Measurements from ENCODE around the gene EFNA2. TPM values are rescaled to one million over a fixed set of nuclear protein-coding genes. Genes with fewer than 3 reads are reported as not detected.

Gene EFNA2
- total RNA-seq, 1 experiment from 2014 or later: 12.2 TPM

DNA sequence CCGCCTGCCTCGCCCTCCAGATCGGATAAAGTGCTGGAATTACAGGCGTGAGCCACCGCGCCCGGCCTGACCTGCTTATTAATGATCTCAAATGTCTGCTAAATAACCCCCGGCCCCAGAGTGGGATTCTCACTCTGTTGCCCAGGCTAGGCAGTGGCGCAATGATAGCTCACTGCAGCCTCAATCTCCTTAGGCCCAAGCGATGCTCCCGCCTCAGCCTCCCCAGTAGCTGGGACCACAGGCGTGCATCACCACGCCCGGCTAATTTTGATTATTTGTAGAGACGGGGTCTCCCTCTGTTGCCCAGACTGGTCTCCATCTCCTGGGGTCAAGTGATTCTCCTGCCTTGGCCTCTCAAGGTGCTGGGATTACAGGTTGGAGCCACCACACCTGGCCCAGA, 44.7 kb upstream of the EFNA2 start:
- H3K9me3 ChIP-seq (ENCODE audit: control insufficient read depth in 1 of 2, insufficient read depth in 1 of 2, low read depth in 1 of 2, low read length in 2 of 2): no peaks in the 10 kb centered on the region
- H3K36me3 ChIP-seq (ENCODE audit: control insufficient read depth in 1 of 2, insufficient read depth in 2 of 2, low read length in 2 of 2): peaks cover 0 to 16% of the 10 kb centered on the region in 2 experiments; a peak in 1 of 4 replicates
- ChIA-PET POLR2A (interaction anchor here (0.7 to 1.9 kb wide), 4 partner anchors 25 to 34 kb away, joined by 3 to 20 read pairs (median 4); partner anchors contain the start of genes CIRBP and FAM174C), CTCF (interaction anchor here (0.6 to 2.3 kb wide), 9 partner anchors 15 to 564 kb away, joined by 3 to 15 read pairs (median 4); partner anchors contain the start of gene CNN2), RAD21 (ENCODE audit: low non-redundant PET in 1 of 2, low total read pairs in 2 of 2, uncharacterized antibody in 2 of 2, unreplicated experiment in 2 of 2) (interaction anchor here in 1 of 2 experiments (1.6 kb wide), 1 partner anchor 25 kb away, joined by 5 read pairs; no protein-coding TSS in a partner anchor)
- H3K27me3 ChIP-seq (ENCODE audit: insufficient read depth, low read length): no peaks in the 10 kb centered on the region
- peak overlapping the region; percentile 98 for H3K4me2 ChIP-seq (ENCODE audit: low read length)
- DNase-seq (ENCODE audit: low read depth, low spot score): no peak
- no peak for ATAC-seq
- intact Hi-C loops (cut with micrococcal nuclease): loop anchor here (5.0 to 10.0 kb wide), 3 partner anchors 139 to 446 kb away; partner anchors contain the start of genes CNN2, GPX4, PTBP1 and RNU6-2
- H2AFZ ChIP-seq (ENCODE audit: low read depth, low read length, poor library complexity, severe bottlenecking): no peak overlapping the region
- H3K9ac ChIP-seq (ENCODE audit: low read length): peak overlapping the region; percentile 99
- H3K4me1 ChIP-seq (ENCODE audit: control insufficient read depth in 1 of 2, insufficient read depth in 2 of 2, low read length in 2 of 2): peaks cover 52 to 70% of the 10 kb centered on the region in 2 experiments
- peaks cover 56% of the 10 kb centered on the region for H3K79me2 ChIP-seq (ENCODE audit: insufficient read depth, low read length)
- H3K27ac ChIP-seq (ENCODE audit: low read depth, low read length): peak overlapping the region; percentile 100
- peak overlapping the region; percentile 87 to 89 for H3K4me3 ChIP-seq (replicated peaks in 1 of 2; ENCODE audit: low read depth in 1 of 2, low read length in 2 of 2)
- TF ChIP-seq SRF (IDR thresholded peaks at IDR 0.05; ENCODE audit: low read depth): no peak
- TF ChIP-seq ELF1 (IDR thresholded peaks at IDR 0.05; ENCODE audit: borderline replicate concordance, low read depth): no peak
- TF ChIP-seq YY1 (IDR thresholded peaks at IDR 0.05; ENCODE audit: extremely low read depth, insufficient replicate concordance, low read depth, low read length): no peak
- TF ChIP-seq RAD21 (IDR thresholded peaks at IDR 0.05; ENCODE audit: low read depth): no peak
- H4K20me1 ChIP-seq (ENCODE audit: insufficient read depth): peaks cover 13% of the 10 kb centered on the region; the same call in 1 of the 2 replicates
- no TSS peak for BruUV-seq (replicated peaks)
- no peaks in the 10 kb centered on the region for H3K9me2 ChIP-seq (ENCODE audit: insufficient read depth)

DNA sequence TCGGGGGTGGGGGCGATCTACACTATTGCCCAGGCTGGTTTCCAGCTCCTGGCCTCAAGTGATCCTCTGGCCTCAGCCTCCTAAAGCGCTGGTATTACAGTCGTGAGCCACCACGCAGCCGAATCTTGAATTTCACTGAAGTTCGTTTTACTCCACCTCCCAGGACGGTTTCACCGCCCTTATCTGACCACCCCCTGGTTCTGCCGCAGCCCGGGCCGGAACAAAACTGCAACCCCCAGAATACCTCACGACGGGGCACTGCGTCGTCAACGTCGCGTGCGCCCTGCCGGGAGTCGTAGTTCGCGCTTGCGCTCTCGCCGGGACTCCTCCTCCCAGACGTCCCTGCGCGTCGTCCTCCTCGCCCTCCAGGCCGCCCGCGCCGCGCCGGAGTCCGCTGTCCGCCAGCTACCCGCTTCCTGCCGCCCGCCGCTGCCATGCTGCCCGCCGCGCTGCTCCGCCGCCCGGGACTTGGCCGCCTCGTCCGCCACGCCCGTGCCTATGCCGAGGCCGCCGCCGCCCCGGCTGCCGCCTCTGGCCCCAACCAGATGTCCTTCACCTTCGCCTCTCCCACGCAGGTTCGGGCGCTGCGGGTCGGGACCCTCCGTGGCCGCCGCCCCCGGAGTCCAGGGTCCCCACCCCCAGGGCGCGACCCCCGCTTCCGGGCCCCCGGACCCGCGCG, 44.1 kb upstream of the EFNA2 start, which contains the start of gene ATP5F1D:
Gene ATP5F1D (plus strand): TSS at position 335 of the 679 bp plus-strand sequence. CDS start 100 bp downstream, at position 435.
- H3K27ac ChIP-seq (ENCODE audit: low read depth, low read length): peak within 1 kb of the TSS; percentile 100
- H3K9ac ChIP-seq (ENCODE audit: low read length): peak within 1 kb of the TSS; percentile 99
- H4K20me1 ChIP-seq (ENCODE audit: insufficient read depth): peaks cover 13% of the 10 kb centered on the region; the same call in 1 of the 2 replicates
- POLR2A ChIA-PET: interaction anchor here (0.7 to 1.9 kb wide), 4 partner anchors 25 to 34 kb away, joined by 3 to 20 read pairs (median 4); partner anchors contain the start of genes CIRBP and FAM174C
- no peaks in the 10 kb centered on the region for H3K9me3 ChIP-seq (ENCODE audit: control insufficient read depth in 1 of 2, insufficient read depth in 1 of 2, low read depth in 1 of 2, low read length in 2 of 2)
- ATAC-seq: peak; percentile 60
- no TSS peak for BruUV-seq (replicated peaks)
- TF ChIP-seq, protein P1, sequence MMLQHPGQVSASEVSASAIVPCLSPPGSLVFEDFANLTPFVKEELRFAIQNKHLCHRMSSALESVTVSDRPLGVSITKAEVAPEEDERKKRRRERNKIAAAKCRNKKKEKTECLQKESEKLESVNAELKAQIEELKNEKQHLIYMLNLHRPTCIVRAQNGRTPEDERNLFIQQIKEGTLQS (IDR thresholded peaks at IDR 0.05): no peak
- TF ChIP-seq YY1 (IDR thresholded peaks at IDR 0.05; ENCODE audit: extremely low read depth, insufficient replicate concordance, low read depth, low read length) (peak; percentile 27), POLR2A (IDR thresholded peaks at IDR 0.05; ENCODE audit: borderline replicate concordance, extremely low read depth, insufficient read depth, insufficient read length) (peak; percentile 61), SP1 (IDR thresholded peaks at IDR 0.05; ENCODE audit: low read depth) (no peak), POLR2AphosphoS5 (IDR thresholded peaks at IDR 0.05; ENCODE audit: low read depth, low read length) (peak; percentile 80), ZFX (IDR thresholded peaks at IDR 0.05) (peak; percentile 76), CEBPB (IDR thresholded peaks at IDR 0.05; ENCODE audit: low read depth) (no peak), SIN3A (IDR thresholded peaks at IDR 0.05; ENCODE audit: low read depth) (no peak), EZH2phosphoT487 (IDR thresholded peaks at IDR 0.05; ENCODE audit: borderline replicate concordance) (no peak), SRF (IDR thresholded peaks at IDR 0.05; ENCODE audit: low read depth) (no peak)
- TF ChIP-seq, protein P2, sequence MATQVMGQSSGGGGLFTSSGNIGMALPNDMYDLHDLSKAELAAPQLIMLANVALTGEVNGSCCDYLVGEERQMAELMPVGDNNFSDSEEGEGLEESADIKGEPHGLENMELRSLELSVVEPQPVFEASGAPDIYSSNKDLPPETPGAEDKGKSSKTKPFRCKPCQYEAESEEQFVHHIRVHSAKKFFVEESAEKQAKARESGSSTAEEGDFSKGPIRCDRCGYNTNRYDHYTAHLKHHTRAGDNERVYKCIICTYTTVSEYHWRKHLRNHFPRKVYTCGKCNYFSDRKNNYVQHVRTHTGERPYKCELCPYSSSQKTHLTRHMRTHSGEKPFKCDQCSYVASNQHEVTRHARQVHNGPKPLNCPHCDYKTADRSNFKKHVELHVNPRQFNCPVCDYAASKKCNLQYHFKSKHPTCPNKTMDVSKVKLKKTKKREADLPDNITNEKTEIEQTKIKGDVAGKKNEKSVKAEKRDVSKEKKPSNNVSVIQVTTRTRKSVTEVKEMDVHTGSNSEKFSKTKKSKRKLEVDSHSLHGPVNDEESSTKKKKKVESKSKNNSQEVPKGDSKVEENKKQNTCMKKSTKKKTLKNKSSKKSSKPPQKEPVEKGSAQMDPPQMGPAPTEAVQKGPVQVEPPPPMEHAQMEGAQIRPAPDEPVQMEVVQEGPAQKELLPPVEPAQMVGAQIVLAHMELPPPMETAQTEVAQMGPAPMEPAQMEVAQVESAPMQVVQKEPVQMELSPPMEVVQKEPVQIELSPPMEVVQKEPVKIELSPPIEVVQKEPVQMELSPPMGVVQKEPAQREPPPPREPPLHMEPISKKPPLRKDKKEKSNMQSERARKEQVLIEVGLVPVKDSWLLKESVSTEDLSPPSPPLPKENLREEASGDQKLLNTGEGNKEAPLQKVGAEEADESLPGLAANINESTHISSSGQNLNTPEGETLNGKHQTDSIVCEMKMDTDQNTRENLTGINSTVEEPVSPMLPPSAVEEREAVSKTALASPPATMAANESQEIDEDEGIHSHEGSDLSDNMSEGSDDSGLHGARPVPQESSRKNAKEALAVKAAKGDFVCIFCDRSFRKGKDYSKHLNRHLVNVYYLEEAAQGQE (IDR thresholded peaks at IDR 0.05; ENCODE audit: low read depth): no peak
- H3K4me3 ChIP-seq (replicated peaks in 1 of 2; ENCODE audit: low read depth in 1 of 2, low read length in 2 of 2): peak within 1 kb of the TSS; percentile 87 to 89
- intact Hi-C loops (cut with micrococcal nuclease): loop anchor here (5.0 to 10.0 kb wide), 3 partner anchors 139 to 447 kb away; partner anchors contain the start of genes CNN2, GPX4, PTBP1 and RNU6-2
- CTCF ChIA-PET: interaction anchor here (1.0 to 2.3 kb wide), 5 partner anchors 16 to 215 kb away, joined by 3 to 15 read pairs (median 5); partner anchors contain the start of gene CNN2
- no peak within 1 kb of the TSS for H2AFZ ChIP-seq (ENCODE audit: low read depth, low read length, poor library complexity, severe bottlenecking)
- no peaks in the 10 kb centered on the region for H3K9me2 ChIP-seq (ENCODE audit: insufficient read depth)
- RAD21 ChIA-PET (ENCODE audit: low non-redundant PET in 1 of 2, low total read pairs in 2 of 2, uncharacterized antibody in 2 of 2, unreplicated experiment in 2 of 2): interaction anchor here in 1 of 2 experiments (1.6 kb wide), 1 partner anchor 25 kb away, joined by 5 read pairs; no protein-coding TSS in a partner anchor
- H3K4me2 ChIP-seq (ENCODE audit: low read length): peak within 1 kb of the TSS; percentile 98
- H3K79me2 ChIP-seq (ENCODE audit: insufficient read depth, low read length): peaks cover 52% of the 10 kb centered on the region
- no peak for DNase-seq (ENCODE audit: low read depth, low spot score)
- no peaks in the 10 kb centered on the region for H3K27me3 ChIP-seq (ENCODE audit: insufficient read depth, low read length)
- H3K36me3 ChIP-seq (ENCODE audit: control insufficient read depth in 1 of 2, insufficient read depth in 2 of 2, low read length in 2 of 2): peaks cover 0 to 16% of the 10 kb centered on the region in 2 experiments; a peak in 1 of 4 replicates
- peaks cover 52 to 70% of the 10 kb centered on the region in 2 experiments for H3K4me1 ChIP-seq (ENCODE audit: control insufficient read depth in 1 of 2, insufficient read depth in 2 of 2, low read length in 2 of 2)
